ENCODE measurements around the gene IRF4.

- TF ChIP-seq, protein P1, sequence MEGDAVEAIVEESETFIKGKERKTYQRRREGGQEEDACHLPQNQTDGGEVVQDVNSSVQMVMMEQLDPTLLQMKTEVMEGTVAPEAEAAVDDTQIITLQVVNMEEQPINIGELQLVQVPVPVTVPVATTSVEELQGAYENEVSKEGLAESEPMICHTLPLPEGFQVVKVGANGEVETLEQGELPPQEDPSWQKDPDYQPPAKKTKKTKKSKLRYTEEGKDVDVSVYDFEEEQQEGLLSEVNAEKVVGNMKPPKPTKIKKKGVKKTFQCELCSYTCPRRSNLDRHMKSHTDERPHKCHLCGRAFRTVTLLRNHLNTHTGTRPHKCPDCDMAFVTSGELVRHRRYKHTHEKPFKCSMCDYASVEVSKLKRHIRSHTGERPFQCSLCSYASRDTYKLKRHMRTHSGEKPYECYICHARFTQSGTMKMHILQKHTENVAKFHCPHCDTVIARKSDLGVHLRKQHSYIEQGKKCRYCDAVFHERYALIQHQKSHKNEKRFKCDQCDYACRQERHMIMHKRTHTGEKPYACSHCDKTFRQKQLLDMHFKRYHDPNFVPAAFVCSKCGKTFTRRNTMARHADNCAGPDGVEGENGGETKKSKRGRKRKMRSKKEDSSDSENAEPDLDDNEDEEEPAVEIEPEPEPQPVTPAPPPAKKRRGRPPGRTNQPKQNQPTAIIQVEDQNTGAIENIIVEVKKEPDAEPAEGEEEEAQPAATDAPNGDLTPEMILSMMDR (IDR thresholded peaks at IDR 0.05): no peak
- TF ChIP-seq POLR2A (IDR thresholded peaks at IDR 0.05): no peak
Measured at GRCh38 chr6:389622-390021, 1.9 kb upstream of the IRF4 start.
